Measurements from ENCODE around the gene NXPH3. TPM values are rescaled to one million over a fixed set of nuclear protein-coding genes. Genes with fewer than 3 reads are reported as not detected.

NXPH3 gene
- total RNA-seq, 1 experiment from 2014 or later = not detected

GRCh38 chr17:49604314-49604869, 28.7 kb downstream of the NXPH3 start:
- H3K4me2 ChIP-seq = no peak overlapping the region
- H4K20me1 ChIP-seq (ENCODE audit: insufficient read depth) = 0 out of 2 replicates have a peak, but pooled peaks cover 7% of the 10 kb centered on the region
- intact Hi-C loops (cut with micrococcal nuclease; ENCODE audit: unreplicated experiment) = no loop called here
- POLR2A ChIA-PET (ENCODE audit: unreplicated experiment) = no interaction called here
- no peaks in the 10 kb centered on the region; the same call in 1 of the 2 replicates for H3F3A ChIP-seq (ENCODE audit: insufficient read depth, low read depth)
- H3K79me2 ChIP-seq (ENCODE audit: low read depth) = no peaks in the 10 kb centered on the region
- no TSS peak for BruUV-seq (replicated peaks)
- H3K9me2 ChIP-seq (ENCODE audit: insufficient read depth) = no peaks in the 10 kb centered on the region
- H3K4me3 ChIP-seq = no peak overlapping the region
- no peak for DNase-seq
- H3K27ac ChIP-seq = no peak overlapping the region
- CTCF ChIA-PET = no interaction called here
- H3K9me3 ChIP-seq (ENCODE audit: insufficient read depth, low read depth) = no peaks in the 10 kb centered on the region
- no peak overlapping the region for H2AFZ ChIP-seq
- no peaks in the 10 kb centered on the region for H3K27me3 ChIP-seq (ENCODE audit: insufficient read depth, low read depth)
- TF ChIP-seq EZH2 (IDR thresholded peaks at IDR 0.05; ENCODE audit: low read depth) (no peak), CTCF (conservative IDR thresholded peaks at IDR 0.05) (no peak)
- H3K4me1 ChIP-seq (replicated peaks; ENCODE audit: insufficient read depth) = no peaks in the 10 kb centered on the region
- 0 out of 2 replicates have a peak, but pooled peaks cover 30% of the 10 kb centered on the region for H3K36me3 ChIP-seq (ENCODE audit: low read depth)

GRCh38 chr17:49610883-49611584, 35.4 kb downstream of the NXPH3 start:
- POLR2A ChIA-PET (ENCODE audit: unreplicated experiment) = no interaction called here
- H4K20me1 ChIP-seq (ENCODE audit: insufficient read depth) = no peaks in the 10 kb centered on the region
- H3K36me3 ChIP-seq (ENCODE audit: low read depth) = peaks cover 23% of the 10 kb centered on the region; the same call in 1 of the 2 replicates
- no peaks in the 10 kb centered on the region for H3K9me2 ChIP-seq (ENCODE audit: insufficient read depth)
- intact Hi-C loops (cut with micrococcal nuclease; ENCODE audit: unreplicated experiment) = no loop called here
- no peak overlapping the region for H3K4me3 ChIP-seq
- H3K9me3 ChIP-seq (ENCODE audit: insufficient read depth, low read depth) = no peaks in the 10 kb centered on the region
- H3K4me2 ChIP-seq = no peak overlapping the region
- H3K4me1 ChIP-seq (replicated peaks; ENCODE audit: insufficient read depth) = no peaks in the 10 kb centered on the region
- no peak overlapping the region for H2AFZ ChIP-seq
- BruUV-seq (replicated peaks) = no TSS peak
- CTCF ChIA-PET = no interaction called here
- no peaks in the 10 kb centered on the region for H3F3A ChIP-seq (ENCODE audit: insufficient read depth, low read depth)
- no peaks in the 10 kb centered on the region for H3K79me2 ChIP-seq (ENCODE audit: low read depth)
- no peak for DNase-seq
- TF ChIP-seq CTCF (conservative IDR thresholded peaks at IDR 0.05) (no peak), EZH2 (IDR thresholded peaks at IDR 0.05; ENCODE audit: low read depth) (no peak)
- no peak overlapping the region for H3K27ac ChIP-seq
- H3K27me3 ChIP-seq (ENCODE audit: insufficient read depth, low read depth) = no peaks in the 10 kb centered on the region

- ChIA-PET POLR2A (ENCODE audit: unreplicated experiment) (no interaction called here), CTCF (no interaction called here)
- no peak overlapping the region for H3K27ac ChIP-seq
- no peaks in the 10 kb centered on the region for H3K27me3 ChIP-seq (ENCODE audit: insufficient read depth, low read depth)
- no peak for DNase-seq
- intact Hi-C loops (cut with micrococcal nuclease; ENCODE audit: unreplicated experiment) = no loop called here
- no peaks in the 10 kb centered on the region for H3K9me3 ChIP-seq (ENCODE audit: insufficient read depth, low read depth)
- H3K36me3 ChIP-seq (ENCODE audit: low read depth) = peaks cover 23% of the 10 kb centered on the region; the same call in 1 of the 2 replicates
- H3K4me1 ChIP-seq (replicated peaks; ENCODE audit: insufficient read depth) = no peaks in the 10 kb centered on the region
- no TSS peak for BruUV-seq (replicated peaks)
- peaks cover 9% of the 10 kb centered on the region; the same call in 1 of the 2 replicates for H4K20me1 ChIP-seq (ENCODE audit: insufficient read depth)
- H3K79me2 ChIP-seq (ENCODE audit: low read depth) = no peaks in the 10 kb centered on the region
- H3K4me2 ChIP-seq = no peak overlapping the region
- H3F3A ChIP-seq (ENCODE audit: insufficient read depth, low read depth) = no peaks in the 10 kb centered on the region
- no peak overlapping the region for H3K4me3 ChIP-seq
- TF ChIP-seq CTCF (conservative IDR thresholded peaks at IDR 0.05) (no peak), EZH2 (IDR thresholded peaks at IDR 0.05; ENCODE audit: low read depth) (no peak)
- no peak overlapping the region for H2AFZ ChIP-seq
- no peaks in the 10 kb centered on the region for H3K9me2 ChIP-seq (ENCODE audit: insufficient read depth)
These were observed 37.1 kb downstream of the NXPH3 start for GRCh38 chr17:49612726-49613125.
